ENCODE data around the gene SEMA3F.

SEMA3F gene

DNA sequence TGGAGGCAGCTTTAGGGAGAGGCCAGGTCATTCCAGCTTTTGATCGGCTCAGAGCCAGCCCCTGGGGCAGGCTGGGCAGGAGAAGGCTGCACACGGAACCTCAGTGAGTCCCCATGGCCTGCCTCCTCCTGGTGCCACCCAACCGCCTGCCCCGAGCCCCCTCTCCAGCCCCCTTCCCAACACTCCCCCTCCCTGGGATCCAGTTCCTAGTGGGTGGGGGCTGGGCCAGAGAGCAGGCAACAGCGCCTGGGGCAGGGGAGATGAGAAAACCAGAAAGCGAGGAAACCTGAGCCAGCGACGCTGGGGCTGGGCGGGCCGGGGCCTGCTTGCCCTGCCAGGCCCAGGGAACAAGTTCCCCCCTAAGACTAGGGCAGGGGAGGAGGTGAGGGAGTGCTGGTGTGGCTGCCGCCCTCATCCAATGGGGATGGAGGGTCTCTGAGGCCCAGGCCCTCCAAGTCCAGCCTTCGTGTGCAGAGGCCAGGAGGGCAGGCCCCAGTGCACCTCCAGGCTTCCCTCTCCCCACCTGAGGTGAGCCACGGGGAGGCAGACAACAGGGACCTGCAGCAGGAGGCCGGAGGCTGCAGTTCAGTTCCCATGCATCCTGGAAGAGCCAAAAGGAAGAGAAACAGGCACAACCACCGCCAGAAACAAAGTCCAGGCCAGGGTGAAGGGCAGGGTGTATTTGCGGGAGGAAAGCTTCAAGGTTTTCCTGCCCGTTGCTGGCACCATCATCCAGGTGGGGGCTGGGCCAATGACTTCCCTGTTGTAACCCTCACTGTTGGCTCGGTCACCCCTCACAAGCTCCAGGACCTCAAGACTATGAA is 4.0 kb upstream of the SEMA3F start:
- TF ChIP-seq, protein P1, sequence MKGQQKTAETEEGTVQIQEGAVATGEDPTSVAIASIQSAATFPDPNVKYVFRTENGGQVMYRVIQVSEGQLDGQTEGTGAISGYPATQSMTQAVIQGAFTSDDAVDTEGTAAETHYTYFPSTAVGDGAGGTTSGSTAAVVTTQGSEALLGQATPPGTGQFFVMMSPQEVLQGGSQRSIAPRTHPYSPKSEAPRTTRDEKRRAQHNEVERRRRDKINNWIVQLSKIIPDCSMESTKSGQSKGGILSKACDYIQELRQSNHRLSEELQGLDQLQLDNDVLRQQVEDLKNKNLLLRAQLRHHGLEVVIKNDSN (IDR thresholded peaks at IDR 0.05): no peak
- TF ChIP-seq TCF12 (IDR thresholded peaks at IDR 0.05; ENCODE audit: low read depth) (no peak), ZBTB7A (IDR thresholded peaks at IDR 0.05; ENCODE audit: low read depth) (no peak), TEAD4 (IDR thresholded peaks at IDR 0.05) (no peak), TAF1 (IDR thresholded peaks at IDR 0.05; ENCODE audit: low read depth) (no peak), CEBPB (IDR thresholded peaks at IDR 0.05) (no peak), CREB1 (IDR thresholded peaks at IDR 0.05; ENCODE audit: low read depth) (no peak), NFIC (IDR thresholded peaks at IDR 0.05) (no peak), FOXM1 (IDR thresholded peaks at IDR 0.05; ENCODE audit: borderline replicate concordance, low read depth) (no peak), EGR1 (IDR thresholded peaks at IDR 0.05) (no peak), YY1 (IDR thresholded peaks at IDR 0.05; ENCODE audit: low read depth) (no peak), EP300 (IDR thresholded peaks at IDR 0.05; ENCODE audit: borderline replicate concordance) (no peak), RAD21 (IDR thresholded peaks at IDR 0.05; ENCODE audit: low read depth) (no peak)
- TF ChIP-seq, protein P2, sequence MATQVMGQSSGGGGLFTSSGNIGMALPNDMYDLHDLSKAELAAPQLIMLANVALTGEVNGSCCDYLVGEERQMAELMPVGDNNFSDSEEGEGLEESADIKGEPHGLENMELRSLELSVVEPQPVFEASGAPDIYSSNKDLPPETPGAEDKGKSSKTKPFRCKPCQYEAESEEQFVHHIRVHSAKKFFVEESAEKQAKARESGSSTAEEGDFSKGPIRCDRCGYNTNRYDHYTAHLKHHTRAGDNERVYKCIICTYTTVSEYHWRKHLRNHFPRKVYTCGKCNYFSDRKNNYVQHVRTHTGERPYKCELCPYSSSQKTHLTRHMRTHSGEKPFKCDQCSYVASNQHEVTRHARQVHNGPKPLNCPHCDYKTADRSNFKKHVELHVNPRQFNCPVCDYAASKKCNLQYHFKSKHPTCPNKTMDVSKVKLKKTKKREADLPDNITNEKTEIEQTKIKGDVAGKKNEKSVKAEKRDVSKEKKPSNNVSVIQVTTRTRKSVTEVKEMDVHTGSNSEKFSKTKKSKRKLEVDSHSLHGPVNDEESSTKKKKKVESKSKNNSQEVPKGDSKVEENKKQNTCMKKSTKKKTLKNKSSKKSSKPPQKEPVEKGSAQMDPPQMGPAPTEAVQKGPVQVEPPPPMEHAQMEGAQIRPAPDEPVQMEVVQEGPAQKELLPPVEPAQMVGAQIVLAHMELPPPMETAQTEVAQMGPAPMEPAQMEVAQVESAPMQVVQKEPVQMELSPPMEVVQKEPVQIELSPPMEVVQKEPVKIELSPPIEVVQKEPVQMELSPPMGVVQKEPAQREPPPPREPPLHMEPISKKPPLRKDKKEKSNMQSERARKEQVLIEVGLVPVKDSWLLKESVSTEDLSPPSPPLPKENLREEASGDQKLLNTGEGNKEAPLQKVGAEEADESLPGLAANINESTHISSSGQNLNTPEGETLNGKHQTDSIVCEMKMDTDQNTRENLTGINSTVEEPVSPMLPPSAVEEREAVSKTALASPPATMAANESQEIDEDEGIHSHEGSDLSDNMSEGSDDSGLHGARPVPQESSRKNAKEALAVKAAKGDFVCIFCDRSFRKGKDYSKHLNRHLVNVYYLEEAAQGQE (IDR thresholded peaks at IDR 0.05; ENCODE audit: low read depth): no peak
- TF ChIP-seq, protein P3, sequence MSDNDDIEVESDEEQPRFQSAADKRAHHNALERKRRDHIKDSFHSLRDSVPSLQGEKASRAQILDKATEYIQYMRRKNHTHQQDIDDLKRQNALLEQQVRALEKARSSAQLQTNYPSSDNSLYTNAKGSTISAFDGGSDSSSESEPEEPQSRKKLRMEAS (IDR thresholded peaks at IDR 0.05): no peak

DNA sequence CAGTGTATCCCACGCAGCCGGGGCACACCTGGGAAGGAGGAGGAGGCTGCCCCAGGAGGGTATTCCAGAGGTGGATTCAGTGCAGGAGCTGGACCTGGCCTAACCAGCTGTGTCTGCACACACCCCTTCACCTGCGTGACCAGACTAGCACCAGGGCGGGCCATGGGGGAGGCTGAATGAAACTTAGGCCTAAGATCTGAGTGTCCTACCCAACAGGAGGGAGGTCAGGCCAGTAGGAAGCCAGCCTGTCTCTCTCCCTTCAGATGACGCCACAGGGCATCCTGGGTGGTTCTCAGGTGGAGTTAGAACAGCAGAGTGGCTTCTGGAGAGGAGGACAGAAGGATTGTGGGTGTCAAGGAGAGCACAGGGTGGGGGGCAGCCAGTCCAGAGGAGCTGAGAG is 3.4 kb upstream of the SEMA3F start:
- TF ChIP-seq TEAD4 (IDR thresholded peaks at IDR 0.05) (no peak), EGR1 (IDR thresholded peaks at IDR 0.05) (no peak), FOXM1 (IDR thresholded peaks at IDR 0.05; ENCODE audit: borderline replicate concordance, low read depth) (no peak), ZBTB7A (IDR thresholded peaks at IDR 0.05; ENCODE audit: low read depth) (no peak), RAD21 (IDR thresholded peaks at IDR 0.05; ENCODE audit: low read depth) (no peak), YY1 (IDR thresholded peaks at IDR 0.05; ENCODE audit: low read depth) (no peak), TAF1 (IDR thresholded peaks at IDR 0.05; ENCODE audit: low read depth) (no peak), CREB1 (IDR thresholded peaks at IDR 0.05; ENCODE audit: low read depth) (no peak), TCF12 (IDR thresholded peaks at IDR 0.05; ENCODE audit: low read depth) (no peak), EP300 (IDR thresholded peaks at IDR 0.05; ENCODE audit: borderline replicate concordance) (no peak), NFIC (IDR thresholded peaks at IDR 0.05) (no peak), CEBPB (IDR thresholded peaks at IDR 0.05) (no peak)
- TF ChIP-seq, protein P2 (IDR thresholded peaks at IDR 0.05; ENCODE audit: low read depth): no peak
- TF ChIP-seq, protein P3 (IDR thresholded peaks at IDR 0.05): no peak
- TF ChIP-seq, protein P1 (IDR thresholded peaks at IDR 0.05): no peak

DNA sequence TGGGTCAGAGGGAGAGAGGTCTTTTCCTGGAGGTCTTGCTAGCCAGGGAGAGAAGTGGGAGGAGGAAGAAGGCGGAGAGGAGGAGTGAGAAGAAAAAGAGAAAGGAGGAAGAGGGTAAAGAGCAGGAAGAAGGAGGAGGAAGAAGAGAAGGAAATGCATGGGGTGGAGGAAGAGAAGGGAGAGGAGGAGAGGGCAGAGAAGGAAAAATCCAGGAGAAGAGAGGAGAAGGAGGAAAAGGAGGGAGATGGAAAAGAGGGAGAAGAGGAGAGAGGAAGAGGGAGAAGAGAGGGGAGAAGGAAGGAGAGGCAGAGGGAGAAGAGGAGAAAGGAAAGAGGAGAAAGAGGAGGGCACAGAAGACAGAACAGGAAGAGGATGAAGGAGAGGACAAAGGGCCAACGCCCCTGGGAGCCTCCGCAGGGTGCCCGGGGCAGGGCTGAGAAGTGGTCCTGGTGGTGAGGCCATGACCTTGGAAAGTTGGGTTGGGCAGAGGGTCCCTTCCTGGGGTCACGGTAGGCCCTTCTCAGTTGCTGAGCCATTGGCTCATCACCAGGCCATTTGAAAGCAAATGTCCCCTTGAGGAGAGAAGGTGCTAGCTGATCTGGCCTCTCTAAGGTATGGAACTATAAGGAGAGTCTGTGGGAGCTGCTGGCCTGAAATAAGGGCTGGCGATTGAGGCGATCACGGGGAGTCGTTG is 1.2 kb upstream of the SEMA3F start:
- TF ChIP-seq EP300 (IDR thresholded peaks at IDR 0.05; ENCODE audit: borderline replicate concordance) (no peak), TEAD4 (IDR thresholded peaks at IDR 0.05) (no peak), RAD21 (IDR thresholded peaks at IDR 0.05; ENCODE audit: low read depth) (no peak), CEBPB (IDR thresholded peaks at IDR 0.05) (no peak), ZBTB7A (IDR thresholded peaks at IDR 0.05; ENCODE audit: low read depth) (no peak), EGR1 (IDR thresholded peaks at IDR 0.05) (no peak), YY1 (IDR thresholded peaks at IDR 0.05; ENCODE audit: low read depth) (no peak), FOXM1 (IDR thresholded peaks at IDR 0.05; ENCODE audit: borderline replicate concordance, low read depth) (no peak), CREB1 (IDR thresholded peaks at IDR 0.05; ENCODE audit: low read depth) (no peak), TAF1 (IDR thresholded peaks at IDR 0.05; ENCODE audit: low read depth) (no peak), NFIC (IDR thresholded peaks at IDR 0.05) (no peak), TCF12 (IDR thresholded peaks at IDR 0.05; ENCODE audit: low read depth) (no peak)
- TF ChIP-seq, protein P1 (IDR thresholded peaks at IDR 0.05): no peak
- TF ChIP-seq, protein P3 (IDR thresholded peaks at IDR 0.05): no peak
- TF ChIP-seq, protein P2 (IDR thresholded peaks at IDR 0.05; ENCODE audit: low read depth): no peak
